HG02885 (cell line): ENCODE data around the gene ADSS2.
"Not testable (repeated sequence)": the region's sequence is repeated elsewhere in the genome, so short reads cannot be mapped to it uniquely, and the experiment has no call there.

Source experiments
- ATAC-seq: cut with Tn5 transposase; IDR thresholded peaks from one replicate; pipeline ENCODE4 v1.9.1; 2021; ENCODE audit warnings: mild to moderate bottlenecking; ENCODE audit not compliant: unreplicated experiment, poor library complexity

The ADSS2 gene

DNA sequence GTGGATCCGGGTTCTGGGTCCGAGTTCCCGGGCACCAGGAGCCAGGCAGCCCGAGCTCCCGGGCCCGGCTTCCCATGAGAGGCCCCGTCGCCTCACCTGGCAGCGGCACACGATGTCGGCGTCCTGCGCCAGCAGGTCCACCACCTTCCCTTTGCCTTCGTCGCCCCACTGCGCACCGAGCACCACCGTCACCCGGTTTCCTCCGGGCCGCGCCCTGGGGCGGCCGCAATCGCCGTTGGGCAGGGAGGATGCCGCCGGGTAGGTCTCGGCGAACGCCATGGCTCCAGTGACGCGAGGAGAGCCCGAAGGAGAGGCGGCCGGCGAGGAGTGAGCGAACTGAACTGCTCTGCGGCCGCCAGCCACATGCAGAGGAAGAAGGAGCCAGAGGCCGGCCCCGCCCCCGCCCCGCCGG lies at the start of gene ADSS2:
Gene ADSS2 (minus strand): TSS at position 371 of the 412 bp plus-strand sequence. CDS start 92 bp downstream, at position 279.
- ATAC-seq: no peak

DNA sequence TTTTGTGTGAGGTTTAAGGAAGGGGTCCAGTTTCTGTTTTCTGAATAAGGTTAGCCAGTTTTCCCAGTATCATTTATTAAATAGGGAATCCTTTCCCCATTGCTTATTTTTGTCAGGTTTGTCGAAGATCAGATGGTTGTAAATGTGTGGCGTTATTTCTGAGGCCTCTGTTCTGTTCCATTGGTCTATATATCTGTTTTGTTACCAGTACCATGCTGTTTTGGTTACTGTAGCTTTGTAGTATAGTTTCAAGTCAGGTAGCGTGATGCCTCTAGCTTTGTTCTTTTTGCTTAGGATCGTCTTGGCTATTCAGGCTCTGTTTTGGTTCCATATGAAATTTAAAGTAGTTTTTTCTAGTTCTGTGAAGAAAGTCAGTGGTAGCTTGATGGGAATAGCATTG lies 48.8 kb upstream of the ADSS2 start:
- not testable (repeated sequence) for ATAC-seq

DNA sequence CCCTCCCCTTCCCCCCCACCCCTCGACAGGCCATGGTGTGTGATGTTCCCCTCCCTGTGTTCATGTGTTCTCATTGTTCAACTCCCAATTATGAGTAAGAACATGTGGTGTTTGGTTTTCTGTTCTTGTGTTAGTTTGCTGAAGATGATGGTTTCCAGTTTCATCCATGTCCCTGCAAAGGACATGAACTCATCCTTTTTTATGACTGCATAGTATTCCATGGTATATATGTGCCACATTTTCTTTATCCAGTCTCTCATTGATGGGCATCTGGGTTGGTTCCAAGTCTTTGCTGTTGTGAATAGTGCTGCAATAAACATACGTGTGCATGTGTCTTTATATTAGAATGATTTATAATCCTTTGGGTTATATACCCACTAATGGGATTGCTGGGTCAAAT lies 47.8 kb upstream of the ADSS2 start:
- ATAC-seq: not testable (repeated sequence)

DNA sequence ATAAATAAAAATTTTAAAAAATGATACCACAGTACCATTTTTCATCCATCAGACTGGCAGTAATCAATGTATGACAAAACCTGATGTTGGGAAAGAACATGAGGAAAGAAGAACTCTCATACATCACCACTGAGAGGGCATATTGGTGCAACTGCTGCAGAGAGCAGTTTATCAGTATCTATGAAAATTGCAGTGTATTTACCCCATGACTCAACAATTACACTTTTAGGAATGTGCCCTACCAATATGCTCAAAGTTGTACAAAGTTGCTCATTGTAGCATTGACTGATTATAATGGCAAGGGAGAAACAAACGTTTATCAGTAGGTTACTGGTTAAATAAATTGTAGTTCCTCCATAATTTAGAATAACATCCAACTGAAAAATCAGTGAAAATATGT lies 46.1 kb upstream of the ADSS2 start:
- no peak for ATAC-seq

DNA sequence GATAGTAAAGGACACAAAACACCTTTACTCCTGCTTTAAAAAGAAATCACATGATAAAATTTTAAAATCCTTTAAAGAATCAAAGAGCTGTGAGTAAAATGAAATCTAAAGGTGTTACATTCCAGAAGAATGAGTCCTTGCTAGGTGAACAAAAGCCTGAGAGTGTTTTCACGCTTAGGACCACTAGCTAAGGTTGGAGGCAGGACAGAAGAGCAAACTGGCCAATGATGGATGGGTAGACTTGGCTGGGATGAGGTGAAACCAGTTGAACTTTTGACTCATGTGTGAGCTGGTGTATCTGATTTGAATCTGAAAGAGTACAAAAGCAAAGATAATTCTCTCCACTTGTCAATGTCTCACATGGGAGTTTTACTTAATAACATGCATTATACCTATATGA lies 44.5 kb upstream of the ADSS2 start:
- ATAC-seq: no peak

DNA sequence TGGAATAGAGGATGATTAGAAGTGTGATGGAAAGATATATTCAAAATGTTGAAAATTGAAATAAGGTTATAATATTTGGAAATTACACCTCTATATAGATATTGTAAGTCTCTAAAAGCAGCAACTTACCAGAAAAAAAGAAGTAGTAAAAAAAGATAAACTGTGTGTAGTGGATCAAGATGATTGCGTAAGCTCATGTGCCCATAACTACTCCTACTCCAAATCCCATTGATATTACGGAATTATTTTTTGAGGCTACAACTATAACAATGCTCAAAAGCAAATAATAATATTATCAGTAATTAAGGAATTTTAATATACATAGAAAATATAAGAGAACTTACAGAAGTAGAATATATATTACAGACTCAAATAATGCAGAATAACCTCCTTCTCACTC lies 42.9 kb upstream of the ADSS2 start:
- no peak for ATAC-seq

DNA sequence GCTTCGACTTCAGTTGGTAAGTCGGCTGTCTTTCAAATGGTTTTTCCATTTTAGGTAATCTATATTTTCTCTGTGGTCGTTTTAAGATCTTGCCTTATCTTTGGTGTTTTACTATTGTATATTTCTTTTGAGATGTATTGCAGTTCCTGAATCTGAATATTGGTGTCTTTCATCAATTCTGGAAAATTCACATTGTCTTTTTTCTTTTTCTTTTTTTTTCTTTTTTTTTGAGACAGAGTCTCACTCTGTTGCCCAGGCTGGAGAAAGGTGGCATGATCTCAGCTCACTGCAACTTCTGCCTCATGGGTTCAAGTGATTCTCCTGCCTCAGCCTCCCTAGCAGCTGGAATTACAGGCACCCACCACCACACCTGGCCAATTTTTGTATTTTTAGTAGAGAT lies 33.3 kb upstream of the ADSS2 start:
- not testable (repeated sequence) for ATAC-seq

DNA sequence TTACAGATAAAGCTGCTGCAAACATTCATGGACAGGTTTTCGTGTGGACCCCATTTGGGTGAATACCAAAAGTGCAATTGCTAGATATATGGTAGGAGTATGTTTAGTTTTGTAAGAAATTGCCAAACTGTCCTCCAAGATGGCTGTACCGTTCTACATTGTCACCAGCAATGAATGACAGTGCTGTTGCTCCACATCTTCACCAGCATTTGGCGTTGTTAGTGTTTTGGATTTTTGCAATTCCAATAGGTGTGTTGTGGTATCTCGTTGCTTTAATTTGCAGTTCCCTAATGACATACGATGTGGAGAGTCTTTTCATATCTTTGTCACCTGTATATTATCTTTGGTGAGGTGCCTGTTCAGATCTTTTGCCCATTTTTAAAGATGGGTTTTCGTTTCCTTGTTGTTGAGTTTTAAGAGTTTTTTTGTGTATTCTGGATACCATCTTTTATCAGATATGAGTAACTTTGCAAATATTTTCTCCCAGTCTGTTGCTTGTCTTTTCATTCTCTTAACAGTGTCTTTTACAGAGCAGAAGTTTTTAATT lies 21.4 kb upstream of the ADSS2 start:
- no peak for ATAC-seq

DNA sequence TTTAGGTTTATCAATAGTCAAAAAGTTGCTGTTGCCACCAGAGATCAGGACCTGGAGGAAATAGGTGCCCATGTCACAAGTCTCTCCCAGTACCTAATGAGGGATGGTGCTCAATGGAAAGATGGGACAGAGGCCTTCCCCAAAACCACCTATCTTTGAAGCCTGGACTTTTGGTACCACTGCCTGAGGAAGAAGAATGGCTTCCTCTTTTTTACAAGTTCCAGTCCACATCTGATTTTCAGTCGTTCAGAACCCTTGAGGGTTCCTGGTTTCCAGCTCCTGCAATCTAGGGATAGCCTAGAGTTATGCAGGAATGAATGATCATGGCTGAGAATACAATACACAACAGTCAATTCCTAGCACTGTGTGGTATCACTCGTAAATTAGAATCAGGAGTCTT lies 15.0 kb upstream of the ADSS2 start:
- no peak for ATAC-seq

DNA sequence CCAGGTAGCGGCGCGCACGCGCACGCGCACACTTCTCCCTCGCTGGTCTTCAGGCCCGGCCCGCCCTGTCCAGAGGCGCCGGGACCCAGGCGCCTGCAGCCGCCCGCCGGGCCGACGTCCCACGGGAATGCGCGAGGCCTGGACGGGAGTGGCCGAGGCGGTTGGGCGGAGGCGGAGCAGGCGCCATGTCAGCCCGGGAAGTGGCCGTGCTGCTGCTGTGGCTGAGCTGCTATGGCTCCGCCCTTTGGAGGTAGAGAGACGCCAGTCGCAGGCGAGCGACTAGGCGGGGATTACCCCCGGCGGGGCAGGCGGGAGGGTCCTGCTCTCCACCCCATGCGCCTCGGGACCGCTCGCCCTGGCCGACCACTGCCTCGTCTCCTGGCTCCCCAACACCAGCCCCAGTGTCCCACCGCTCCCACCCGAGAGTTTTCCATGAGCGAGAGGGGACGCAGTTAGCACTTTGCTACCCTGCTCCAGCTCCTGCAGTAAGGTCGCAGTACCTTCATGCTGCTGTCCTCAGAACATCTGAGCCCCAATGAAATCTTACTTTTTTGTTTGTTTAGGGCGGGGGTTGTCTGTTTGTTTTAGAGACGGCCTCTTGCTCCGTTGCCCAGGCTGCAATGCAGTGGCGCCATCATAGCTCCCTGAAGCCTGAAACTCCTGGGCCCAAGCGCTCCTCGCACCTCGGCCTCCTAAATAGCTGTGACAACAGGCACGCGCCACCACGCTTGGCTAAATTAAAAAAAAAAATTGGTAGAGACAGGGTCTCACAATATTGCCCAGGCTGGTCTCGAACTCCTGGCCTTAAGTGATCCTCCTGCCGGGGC lies 9.7 kb upstream of the ADSS2 start, which contains the start of gene CATSPERE:
Gene CATSPERE (plus strand): TSS at position 29 of the 827 bp plus-strand sequence. CDS start 157 bp downstream, at position 186.
- peak; percentile 98 for ATAC-seq

DNA sequence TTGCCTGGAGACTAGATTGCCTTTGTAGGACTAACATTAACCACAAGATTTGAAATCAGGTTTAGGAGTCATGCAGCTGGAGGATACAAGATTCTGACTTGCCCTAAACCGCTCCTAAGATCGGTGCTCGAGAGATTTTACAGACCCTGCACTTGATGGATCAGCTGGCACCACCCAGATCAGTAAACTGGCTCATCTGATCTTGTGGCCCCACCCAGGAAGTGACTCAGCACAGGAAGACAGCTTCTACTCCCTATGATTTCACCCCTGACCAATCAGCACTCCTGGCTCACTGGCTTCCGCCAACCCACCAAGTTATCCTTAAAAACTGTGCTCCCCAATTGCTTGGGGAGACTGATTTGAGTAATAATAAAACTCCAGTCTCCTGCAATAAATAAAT lies 8.5 kb upstream of the ADSS2 start:
- ATAC-seq: no peak

DNA sequence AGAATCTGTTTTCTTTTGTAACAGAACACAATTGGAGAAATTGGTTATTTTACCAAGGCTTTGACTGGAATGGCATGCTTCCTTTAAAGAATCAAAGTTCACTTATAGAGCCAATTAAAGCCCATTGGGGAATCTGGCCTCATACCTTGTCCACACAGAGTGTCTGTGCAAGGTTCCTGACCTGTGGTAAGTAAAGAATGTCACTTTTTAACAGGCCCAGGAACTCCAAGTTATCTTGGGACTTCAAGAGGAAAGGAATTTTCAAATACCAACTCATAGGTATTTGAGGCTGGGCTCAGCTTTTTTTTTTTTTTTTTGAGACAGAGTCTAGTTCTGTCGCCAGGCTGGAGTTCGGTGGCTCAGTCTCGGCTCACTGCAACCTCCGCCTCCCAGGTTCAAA lies 7.1 kb upstream of the ADSS2 start:
- no peak for ATAC-seq

DNA sequence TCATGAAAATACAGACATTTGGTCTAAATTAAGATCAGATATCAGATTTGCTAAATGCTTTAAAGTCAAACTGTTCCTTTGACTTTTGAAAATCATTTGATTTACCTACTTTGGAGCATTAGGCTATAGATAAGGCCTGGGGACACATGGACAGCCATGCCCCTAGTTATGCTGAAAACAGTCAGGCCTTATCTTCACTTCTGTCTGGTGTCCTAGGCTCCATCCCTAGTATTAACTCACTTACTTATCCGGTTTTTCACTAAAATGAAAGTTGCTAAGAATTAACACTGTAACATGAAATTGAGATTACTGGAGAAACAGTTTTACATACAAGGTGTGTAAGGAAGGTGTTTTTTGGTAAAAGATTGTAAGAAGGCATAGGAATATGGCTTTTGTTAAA lies 4.9 kb upstream of the ADSS2 start:
- no peak for ATAC-seq

DNA sequence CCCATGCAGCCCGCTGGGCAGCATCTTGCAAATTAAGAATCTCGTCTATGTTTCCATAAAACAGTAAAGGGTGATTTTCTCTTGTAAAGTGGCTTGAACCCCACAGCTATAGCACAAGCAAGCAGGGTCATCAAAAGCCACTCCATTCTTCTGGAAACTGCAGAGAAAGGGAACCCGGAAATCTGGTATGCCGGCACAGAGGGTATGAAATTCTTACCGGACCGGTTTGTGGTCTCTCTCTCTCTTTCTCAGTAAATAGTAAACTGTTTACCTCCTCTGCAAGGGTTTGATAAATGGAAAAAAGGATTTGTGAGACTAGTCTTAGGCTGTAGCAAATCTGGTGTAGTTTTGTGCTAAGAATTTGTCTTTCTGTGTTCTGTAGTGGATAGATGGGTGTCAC lies 2.7 kb upstream of the ADSS2 start:
- no peak for ATAC-seq

DNA sequence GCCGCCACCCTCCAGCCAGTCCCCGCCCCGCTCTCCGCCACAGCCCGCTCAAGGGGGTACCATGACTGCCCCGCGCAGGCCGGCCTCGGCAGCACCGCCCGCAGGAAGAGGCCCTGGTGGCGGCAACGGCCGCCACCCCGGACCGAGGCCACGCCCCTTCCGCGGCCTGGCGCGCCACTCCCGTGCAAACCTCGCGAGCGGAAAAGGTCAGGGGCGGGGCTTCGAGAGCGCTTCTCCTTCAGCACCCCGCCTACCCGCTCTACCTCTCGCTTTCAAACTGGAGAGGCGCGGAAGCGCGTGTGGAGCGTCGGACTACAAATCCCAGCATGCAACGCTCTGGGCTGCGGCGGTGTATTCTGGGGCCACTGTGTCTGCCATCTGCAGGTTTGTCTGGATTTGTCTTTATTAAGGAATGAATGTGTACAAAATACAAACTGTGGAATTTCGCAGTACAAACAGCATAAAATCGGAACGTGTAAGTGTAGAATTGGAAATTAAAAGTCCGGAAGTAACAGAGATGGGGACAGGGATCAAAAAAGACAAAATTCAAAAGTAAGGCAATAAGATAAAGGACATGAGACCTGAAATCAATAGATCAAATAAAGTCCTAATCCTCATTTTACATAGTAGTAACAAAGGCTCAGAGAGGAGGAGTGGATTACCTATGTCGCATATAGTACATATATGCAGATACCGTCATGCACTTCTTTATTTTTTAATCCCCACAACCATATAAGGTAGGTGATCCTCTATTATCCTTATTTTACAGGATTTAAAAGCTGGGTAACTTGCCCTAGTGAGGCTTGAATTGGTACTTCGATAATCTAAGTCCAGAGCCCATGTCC lies 464 bp upstream of the ADSS2 start:
- peak; percentile 93 for ATAC-seq

DNA sequence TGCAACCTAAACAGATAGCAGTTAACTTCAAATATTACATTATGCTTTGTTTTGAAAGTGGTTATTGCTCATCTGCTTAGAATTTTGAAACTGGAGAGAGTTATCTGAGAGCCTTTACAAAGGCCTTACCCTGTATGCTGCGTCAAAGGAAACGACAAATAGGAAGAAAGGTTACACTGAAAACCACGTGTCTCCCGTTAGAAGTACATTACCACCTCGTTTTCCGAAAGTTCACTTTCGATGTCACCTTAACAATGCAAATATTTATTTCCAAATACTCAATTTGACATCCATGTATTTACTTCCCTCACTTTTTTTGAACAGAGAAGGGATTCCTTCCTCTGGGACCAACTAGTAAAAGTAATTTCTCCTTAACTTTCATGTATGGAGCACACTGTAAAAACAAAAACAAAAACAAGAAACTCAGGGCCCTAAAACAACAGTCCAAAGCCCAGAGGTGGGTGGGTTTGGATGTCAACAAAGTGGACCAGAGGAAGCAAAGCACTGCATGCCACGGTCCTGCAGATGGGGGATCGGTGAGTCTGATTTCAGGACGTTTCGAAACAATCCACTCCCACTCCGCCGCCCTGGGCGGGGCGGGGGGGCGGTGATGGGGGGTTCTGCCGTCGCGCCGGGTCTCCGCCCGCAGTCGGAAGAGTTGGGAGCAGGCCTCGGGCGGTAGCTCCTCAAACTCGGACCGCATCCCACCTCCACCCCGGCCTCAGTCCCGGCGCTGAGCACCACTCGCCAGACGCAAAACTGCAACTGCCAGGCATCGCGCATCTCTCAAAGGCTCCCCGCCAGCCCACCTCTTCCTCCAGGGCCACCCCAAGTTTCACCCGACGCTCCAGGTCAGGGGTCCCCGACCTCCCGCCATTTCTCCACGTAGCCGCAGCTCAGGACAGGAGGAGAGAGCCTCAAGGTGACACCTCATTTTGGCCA lies 841 bp downstream of the ADSS2 start:
- peak; percentile 21 for ATAC-seq

DNA sequence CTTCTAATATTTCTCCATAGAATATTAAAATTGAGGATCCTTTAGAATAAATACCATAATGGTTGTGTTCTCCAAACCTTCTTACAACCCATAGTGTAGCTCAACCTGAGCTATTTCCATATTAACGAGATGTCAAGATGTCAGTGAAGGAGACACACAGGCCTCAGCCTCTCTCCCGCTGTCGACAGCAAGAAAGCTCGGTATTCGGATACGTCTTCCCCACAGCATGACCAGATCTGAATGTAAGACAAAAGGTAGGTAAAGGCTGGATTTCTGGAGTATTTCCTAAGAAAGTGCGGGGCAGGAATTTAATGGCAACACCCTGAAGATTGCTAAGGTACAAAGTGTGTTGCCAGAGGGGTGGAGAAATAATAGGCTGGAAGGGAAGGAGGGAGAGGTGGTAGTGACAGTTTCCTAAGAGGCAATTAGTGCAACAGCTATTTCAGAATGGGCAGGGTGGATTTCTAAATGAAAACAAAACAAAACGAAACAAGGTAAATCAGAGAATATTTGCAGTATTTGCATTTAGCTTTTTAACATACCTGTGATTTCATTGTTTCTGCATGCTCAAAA lies 1.7 kb downstream of the ADSS2 start:
- no peak for ATAC-seq

DNA sequence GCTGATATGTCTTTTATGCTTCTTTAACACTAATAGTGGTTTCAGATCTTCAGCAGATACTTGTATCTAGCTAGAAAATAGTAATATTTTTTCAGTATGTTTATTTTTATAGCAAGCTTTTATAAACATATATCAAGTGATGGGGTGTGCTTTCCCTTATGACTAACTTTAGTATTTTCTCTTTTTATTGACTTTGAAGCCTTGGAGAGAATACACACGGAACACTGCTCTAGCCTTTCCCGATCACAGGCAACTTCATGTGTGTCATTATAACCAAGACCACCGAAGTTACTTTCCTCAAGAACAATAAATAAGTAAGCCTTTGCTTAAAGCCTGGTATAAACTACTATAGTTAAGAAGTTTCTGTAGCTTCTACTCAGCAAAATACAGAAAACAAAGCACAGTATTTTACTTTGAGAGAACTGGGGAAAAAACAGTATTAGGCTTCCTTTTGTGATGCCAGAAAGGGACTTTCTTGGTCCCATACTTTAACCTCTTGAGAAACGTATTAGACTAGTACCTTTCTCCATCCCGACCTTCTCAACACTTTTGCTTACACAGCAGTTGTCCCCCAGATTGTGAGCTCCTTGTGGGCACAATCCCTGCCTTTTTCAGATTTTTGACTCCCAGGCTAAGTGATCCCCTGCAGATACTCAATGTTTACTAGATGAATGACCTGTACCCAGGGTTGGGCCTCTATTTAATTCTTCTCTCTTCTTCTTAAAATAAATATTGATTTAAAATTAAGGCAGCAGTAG lies 3.3 kb downstream of the ADSS2 start:
- no peak for ATAC-seq

DNA sequence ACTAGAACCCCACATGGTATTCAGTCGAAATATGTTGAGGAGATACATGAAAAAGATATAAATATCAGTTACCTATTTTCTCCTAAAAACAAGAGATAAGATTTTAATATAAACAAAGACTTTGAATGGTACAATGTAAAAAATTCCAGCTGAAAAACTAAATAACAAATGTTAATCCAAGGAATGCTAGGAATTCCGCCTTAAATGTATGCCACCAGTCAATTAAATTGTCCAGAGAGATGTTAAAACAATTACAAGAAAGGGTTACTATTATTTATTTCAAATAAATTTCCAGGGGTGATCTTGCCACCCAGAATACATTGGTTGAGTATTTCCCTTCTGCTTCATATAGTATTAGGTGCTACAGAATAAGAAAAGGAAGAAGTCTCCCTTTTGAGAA lies 4.2 kb downstream of the ADSS2 start:
- no peak for ATAC-seq
